Activated T-cell treated with anti-CD3 and anti-CD28 coated beads, Interleukin-2, amount 50 U/mL, for 1 hour (primary cell): ENCODE data around the gene LEF1.

Experiments used
- DNase-seq: peaks from one replicate; pipeline ENCODE4 v3.0.0-alpha.2; 2020

The LEF1 gene

DNA sequence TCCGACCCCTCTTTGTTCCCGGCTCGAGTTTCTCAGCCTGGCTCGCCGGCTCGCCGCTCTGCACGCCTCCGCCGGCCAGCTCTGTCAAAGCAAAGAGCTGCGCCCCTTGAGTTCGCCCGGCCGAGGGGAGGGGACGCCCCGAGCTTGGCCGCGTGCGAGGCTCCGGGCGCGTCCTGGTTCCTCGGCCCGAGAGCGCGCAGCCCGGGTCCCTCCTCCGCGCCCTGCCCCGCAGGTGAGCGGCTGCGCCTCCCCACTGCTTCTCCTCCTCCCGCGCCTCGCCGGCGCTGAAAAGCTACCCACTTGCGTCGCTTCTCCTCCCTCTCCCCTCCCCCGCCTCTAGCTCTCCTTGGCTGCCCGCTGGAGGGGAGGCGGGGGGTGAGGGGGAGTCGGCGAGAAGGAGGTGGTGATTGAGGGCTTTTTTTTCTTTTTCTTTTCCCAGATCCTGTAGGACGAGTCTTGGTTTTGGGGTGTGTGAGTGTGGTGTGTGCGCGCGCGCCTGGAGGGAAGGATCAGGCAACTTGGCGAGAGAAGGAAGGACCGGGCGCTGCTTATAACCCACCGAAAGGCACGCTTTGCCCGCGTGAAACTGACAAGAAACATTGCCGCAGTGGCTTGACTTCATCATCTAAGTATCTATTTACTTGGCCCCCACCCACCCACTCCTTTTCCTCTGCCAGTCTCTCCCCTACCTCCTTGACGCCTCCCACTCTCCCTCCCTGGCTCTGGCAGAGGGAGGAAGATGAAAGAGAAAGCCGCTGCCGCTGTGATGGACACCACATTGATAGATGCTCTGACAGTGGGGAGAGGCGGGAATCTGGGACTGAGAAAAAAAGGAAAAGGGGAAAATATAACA is at the start of gene LEF1:
LEF1 (minus strand) TSS at position 262 of the 853 bp plus-strand sequence. CDS start 1,165 bp downstream, outside the sequence.
- peak; percentile 79 for DNase-seq

DNA sequence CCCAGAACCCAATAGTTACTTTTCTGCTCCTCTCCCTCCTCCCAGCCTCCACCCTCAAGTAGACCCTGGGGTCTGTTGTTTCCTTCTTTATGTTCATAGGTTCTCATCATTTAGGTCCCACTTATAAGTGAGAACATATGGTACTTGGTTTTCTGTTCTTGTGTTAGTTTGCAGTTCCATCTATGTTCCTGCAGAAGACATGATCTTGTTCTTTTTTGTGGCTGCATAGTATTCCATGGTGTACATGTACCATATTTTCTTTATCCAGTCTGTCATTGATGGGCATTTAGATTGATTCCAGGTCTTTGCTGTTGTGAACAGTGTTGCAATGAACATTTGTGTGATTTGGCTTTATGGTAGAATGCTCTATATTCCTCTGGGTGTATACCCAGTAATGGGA is 47.8 kb upstream of the LEF1 start:
- DNase-seq, result no peak

GRCh38 chr4:108215055-108215454 is 46.3 kb upstream of the LEF1 start:
- DNase-seq, result no peak

GRCh38 chr4:108213723-108214122 is 45.0 kb upstream of the LEF1 start:
- no peak for DNase-seq

- no peak for DNase-seq
These were observed 44.6 kb upstream of the LEF1 start for GRCh38 chr4:108213308-108213707.

GRCh38 chr4:108210989-108211835 is 42.5 kb upstream of the LEF1 start:
- DNase-seq, result no peak

DNA sequence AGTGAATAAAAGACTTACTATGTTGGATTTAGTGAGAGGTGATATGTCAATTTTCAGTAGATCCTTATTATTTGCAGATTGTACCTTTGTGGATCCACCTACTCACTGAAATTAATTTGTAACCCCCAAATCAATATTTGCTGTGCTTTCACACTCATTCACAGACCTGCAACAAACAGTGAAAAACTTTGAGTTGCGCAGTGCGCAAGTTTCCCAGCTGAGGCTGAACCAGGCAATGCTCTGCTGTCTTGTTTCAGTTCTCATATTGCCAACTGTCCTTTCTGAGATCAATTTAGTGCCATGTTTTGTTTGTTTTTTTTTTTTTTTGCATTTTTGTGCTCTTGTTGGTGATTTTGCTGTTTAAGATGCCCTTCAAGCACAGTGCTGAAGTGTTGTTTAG is 40.8 kb upstream of the LEF1 start:
- no peak for DNase-seq

DNA sequence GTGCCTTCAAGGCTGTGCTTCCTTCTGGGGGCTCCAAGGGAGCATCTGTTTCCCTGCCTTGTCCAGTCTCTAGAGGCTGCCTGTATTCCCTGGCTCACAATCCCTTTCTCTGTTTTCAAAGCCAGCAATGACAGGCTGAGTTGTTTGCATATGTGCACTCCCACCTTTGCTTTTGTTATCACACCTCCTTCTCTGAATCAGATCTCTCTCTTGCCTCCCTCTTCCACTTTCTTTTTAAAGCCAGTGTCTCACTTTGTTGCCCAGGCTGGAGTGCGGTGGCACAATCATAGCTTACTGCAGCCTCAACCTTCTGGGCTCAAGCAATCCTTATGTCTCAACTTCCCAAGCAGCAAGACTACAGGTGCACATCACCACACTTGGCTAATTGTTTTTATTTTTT is 37.1 kb upstream of the LEF1 start:
- DNase-seq, result no peak

DNA sequence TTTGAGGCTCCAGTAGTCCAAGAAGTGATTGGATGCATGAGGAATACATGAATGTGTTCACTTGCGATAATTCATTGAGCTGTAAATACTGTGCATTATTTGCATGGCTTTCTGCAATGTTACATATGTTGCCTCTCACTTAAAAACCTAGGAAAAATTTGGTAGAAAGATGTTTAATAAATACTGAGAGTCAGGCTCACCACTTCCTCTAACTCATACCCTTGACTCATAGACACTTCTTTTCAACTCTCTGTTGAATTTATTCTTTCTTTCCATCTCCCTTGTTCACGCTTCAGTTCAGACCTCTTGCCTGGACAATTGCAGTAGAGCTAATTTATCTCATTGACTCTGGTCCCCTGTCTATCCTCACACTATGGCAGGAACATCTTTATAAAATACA is 35.8 kb upstream of the LEF1 start:
- no peak for DNase-seq

- no peak for DNase-seq
These were observed 34.6 kb upstream of the LEF1 start for GRCh38 chr4:108203377-108203776.

DNA sequence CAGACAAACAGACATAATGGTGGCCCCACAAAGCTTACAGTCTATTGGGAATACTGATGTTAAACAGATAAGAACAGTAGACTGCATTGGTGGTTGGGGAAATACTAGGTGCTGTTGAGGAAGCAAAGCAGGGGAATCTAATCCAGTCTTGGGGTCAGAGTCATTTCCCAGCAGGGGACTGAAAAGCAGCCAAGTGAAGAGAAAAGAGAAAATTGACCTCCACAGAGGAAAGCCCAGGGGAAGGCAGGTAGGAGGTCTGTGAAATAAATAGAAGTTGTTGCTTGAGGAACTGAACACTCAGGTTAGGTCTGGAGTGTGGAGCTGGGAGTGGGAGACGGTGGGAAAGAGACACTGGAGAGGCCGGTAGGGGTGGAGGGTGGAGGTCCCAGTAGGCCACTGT is 33.0 kb upstream of the LEF1 start:
- no peak for DNase-seq

DNA sequence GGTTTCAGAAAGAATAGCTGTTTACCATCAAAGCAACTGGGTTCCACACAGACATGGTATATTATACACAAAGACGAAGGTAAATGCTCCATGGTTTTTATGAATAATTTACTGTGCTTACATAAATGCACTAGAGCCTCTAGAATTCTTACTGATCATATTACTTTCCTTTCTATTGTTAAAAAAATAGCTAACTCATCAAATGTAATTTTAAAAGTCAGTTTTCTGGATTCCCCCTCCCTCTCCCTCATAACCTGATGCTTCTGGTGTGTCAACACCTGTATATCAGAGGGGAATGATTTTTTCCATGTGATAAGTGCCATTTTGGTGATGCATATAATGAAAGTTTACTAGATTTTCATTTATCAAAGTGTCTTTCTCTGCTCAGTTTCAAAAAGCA is 31.1 kb upstream of the LEF1 start:
- DNase-seq, result no peak

DNA sequence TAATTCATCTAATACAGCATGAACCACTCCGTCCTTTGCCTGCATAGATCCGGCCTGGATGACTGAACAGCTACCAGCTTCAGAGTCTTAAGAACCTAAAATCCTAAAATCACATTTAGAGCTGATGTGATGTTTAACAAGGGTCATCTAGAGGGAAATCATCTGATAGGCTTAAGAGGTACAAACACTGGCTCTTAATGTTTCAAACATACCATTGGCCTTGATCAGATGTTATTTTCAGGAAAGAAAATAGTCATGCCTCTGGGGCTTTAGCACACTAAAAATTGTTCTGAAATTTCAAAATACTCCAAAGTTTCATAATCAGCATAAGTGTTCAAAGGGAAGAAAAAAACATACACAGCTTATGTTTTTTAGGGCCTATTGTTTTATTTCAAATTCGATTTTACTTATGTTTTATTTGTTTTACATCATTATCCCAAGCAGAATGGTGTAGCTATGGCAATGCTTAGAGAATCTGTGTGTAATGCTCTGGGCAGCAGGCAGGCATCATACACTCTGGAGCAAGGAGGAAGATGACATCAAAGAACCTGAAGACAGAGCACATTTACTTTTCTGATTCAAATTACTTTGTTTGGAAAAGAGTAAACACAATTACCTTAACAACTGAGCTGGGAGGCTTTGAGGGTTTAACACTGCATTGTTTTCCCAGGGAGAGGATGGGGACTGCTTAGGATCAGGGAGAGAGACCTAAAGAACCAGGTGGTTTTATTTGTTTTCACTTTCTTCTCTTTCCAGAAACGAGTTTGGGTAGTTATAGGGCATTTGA is 25.3 kb upstream of the LEF1 start:
- no peak for DNase-seq

GRCh38 chr4:108192935-108193334 is 24.2 kb upstream of the LEF1 start:
- no peak for DNase-seq

DNA sequence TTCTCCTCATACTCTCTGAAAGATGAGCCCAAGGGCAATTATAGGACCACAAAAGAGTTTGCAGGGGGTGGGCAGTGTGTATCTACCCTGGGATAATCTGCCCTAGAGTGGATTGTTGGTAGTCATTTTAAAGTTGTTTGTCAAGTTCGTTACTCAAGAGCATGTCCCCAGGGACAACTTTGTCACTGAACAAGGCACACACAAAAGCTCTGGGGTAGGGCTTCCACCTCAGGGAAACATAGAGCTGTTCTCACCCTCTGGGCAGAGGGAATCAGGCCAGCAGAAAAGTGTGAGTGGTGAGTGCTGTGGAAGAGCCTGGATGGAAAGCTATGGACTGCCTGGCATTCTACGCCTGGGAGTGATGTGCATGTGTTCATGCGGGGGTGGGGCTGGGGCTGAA is 23.3 kb upstream of the LEF1 start:
- DNase-seq, result no peak

- no peak for DNase-seq
These were observed 22.7 kb upstream of the LEF1 start for GRCh38 chr4:108191269-108191914.

DNA sequence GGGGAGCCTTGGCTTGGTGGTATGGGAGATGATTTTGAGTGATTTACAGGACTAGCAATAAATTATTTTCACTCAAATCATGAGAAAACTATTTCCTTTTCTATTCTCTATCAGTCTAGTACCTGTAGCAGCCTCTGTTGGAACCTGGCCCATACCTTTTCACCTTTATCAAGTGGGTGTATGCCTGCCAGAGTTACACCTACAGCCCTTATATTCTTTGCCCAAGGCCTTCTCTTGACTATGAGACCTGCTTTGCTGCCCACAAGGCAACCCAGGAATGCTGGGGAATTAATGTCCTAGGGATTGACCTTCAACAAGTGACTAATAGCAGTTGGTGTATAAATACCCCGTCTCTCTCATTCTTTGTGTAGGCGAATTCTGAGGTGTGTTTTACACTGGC is 20.0 kb upstream of the LEF1 start:
- no peak for DNase-seq

DNA sequence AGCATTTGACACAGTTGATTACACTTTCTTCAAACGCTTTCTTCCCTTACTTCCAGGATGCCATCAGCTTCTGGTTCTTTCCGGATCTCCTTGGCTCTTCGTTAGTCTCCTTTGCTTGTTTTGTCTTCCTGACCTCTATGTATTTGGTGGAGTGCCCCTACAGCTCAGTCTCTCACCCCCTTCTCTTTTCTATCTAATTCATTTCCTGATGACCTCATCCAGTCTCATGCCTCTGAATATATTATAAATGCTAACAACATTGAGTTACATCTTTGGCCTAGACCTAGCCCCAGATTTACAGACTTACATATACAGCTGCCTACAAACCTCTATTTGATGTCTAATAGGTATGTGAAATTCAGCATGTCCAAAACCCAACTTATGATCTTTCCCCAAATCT is 16.5 kb upstream of the LEF1 start:
- no peak for DNase-seq

GRCh38 chr4:108184453-108185049 is 15.8 kb upstream of the LEF1 start:
- DNase-seq, result no peak

DNA sequence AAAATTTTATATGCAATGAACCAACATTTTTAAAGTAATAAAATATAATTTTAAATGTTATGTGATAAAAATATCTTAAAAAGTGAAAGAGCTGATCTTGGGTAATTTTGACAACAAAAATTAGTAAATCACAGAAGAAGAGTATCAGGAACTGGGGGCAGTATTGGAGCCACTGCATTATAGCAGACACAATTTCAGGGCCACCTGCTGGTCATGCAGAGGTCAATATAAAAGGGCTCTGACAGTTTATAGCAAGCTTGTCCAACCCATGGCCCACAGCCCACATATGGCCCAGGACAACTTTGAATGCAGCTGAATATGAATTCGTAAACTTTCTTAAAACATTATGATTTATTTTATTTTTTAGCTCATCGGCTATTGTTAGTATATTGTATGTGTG is 13.0 kb upstream of the LEF1 start:
- DNase-seq, result no peak

GRCh38 chr4:108180513-108180912 is 11.8 kb upstream of the LEF1 start:
- DNase-seq, result no peak

DNA sequence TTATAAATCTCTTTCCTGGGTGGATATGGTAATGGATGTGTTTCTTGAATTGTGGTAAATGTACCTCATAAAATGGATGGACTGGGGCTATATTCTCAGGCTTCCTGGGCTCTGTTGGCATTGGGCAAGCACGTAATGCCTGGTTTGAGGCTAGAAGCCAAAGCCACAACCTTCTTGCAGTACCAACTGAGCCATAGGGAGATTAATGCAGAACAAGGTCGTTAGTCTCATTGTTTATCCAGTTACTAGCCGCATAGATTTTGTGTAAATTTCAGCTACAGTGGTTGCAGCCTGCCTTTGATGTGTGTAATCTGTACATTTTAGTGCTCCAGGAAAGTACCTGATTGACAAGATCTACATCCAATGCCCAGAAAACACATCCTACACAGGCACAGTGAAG is 7.2 kb upstream of the LEF1 start:
- DNase-seq, result no peak
